A673 (cell line): Measurements from ENCODE around the gene SHISA9.

Experiments
- CTCF ChIP-seq: fragments of 300-800, 200-600 bp; sonication (generic); conservative IDR thresholded peaks from 2 replicates; pipeline ENCODE4 v1.5.1; 2017; ENCODE audit warnings: low read depth, mild to moderate bottlenecking, antibody characterized with exemption, low read length, moderate library complexity, mixed read lengths
- EZH2 ChIP-seq: fragments of 200-600 bp; sonication (generic); IDR thresholded peaks from 2 replicates; pipeline ENCODE4 v1.6.1; 2017; ENCODE audit warnings: borderline replicate concordance, low read depth, mild to moderate bottlenecking, mixed read lengths, antibody characterized with exemption, low read length; ENCODE audit not compliant: poor library complexity, severe bottlenecking

DNA sequence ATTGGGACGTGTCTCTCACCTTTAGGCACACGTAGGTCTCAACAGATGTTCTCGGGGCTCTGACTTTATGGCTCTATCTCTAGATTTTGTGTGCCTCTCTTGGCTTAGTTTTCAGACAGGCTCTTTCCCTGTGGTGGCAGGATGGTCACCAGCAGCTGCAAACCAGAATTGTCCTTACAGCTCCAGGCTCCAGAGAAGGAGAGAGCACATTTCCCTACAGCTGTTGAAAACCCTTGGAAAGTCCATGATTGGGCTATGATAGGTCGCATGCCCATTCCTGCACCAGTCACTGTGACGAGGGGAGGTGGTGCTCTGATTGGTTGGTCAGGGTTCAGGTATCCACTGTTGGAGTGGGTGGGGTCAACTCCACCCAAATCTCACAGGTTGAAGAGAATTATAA lies 41.5 kb downstream of the SHISA9 start:
- no peak for TF ChIP-seq CTCF
- no peak for TF ChIP-seq EZH2
